DMS114 treated with DMSO at 0.1 percent for 48 hours (cell line): Measurements from ENCODE around the gene GNAI2.
A peak's percentile ranks its signal among the peaks of the same experiment; 100 is the strongest.

Experiments
- DNase-seq: peaks from one replicate; lab custom pipeline; 2025; ENCODE audit not compliant: unreplicated experiment; lab: John Stamatoyannopoulos, UW

GNAI2 gene

GRCh38 chr3:50295553-50296431 is 59.8 kb downstream of the GNAI2 start:
- DNase-seq: no peak

- no peak for DNase-seq
These were observed 60.8 kb downstream of the GNAI2 start for GRCh38 chr3:50296721-50297383.

GRCh38 chr3:50297384-50297775 is 61.4 kb downstream of the GNAI2 start:
- no peak for DNase-seq

- DNase-seq: no peak
These were observed 62.1 kb downstream of the GNAI2 start for GRCh38 chr3:50297896-50298725.

- DNase-seq: peak; percentile 93
These were observed 63.0 kb downstream of the GNAI2 start, which contains the start of the genes HYAL3 and NAA80 for GRCh38 chr3:50298836-50299637. Gene HYAL3 (minus strand): TSS chr3:50299405. CDS start chr3:50295602, 3,803 bp downstream. Gene NAA80 (minus strand): TSS chr3:50299405. CDS start chr3:50297463, 1,942 bp downstream.

- no peak for DNase-seq
These were observed 63.6 kb downstream of the GNAI2 start for GRCh38 chr3:50299638-50299928.

- no peak for DNase-seq
These were observed 64.1 kb downstream of the GNAI2 start for GRCh38 chr3:50299929-50300680.

GRCh38 chr3:50300681-50301254 is 64.8 kb downstream of the GNAI2 start:
- no peak for DNase-seq

- no peak for DNase-seq
These were observed 66.3 kb downstream of the GNAI2 start for GRCh38 chr3:50302095-50303012.

GRCh38 chr3:50303013-50303815 is 67.2 kb downstream of the GNAI2 start, which contains the start of gene HYAL1:
Gene HYAL1 (minus strand): TSS chr3:50303574. CDS start chr3:50302956, 618 bp downstream.
- DNase-seq: no peak

- no peak for DNase-seq
These were observed 68.6 kb downstream of the GNAI2 start for GRCh38 chr3:50304601-50305000.
